Right hindlimb (tissue), 1 donor: ENCODE measurements around the gene KIF5C.

Experiments used
- DNase-seq: peaks from one replicate; pipeline ENCODE4 v3.0.0-alpha.2; 2018

Gene KIF5C

DNA sequence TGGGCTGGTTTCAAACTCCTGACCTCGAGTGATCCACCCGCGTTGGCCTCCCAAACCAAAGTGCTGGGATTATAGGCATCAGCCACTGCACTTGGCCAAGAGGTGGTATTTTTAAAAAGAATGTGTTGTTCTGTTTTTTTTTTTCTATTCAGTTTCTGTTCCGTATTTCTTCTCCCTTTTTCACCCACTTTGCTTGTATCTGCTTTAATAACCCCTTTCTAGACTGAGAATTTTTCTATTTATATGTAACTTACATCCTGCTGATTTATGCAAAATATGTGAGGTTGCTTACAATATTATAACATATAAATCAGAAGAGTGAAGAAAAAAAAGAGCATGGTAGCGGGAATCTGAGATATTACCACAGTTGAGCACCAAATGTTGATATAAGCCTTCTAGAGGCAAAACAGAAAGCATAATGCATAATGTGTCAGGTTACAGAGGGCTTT is 146.3 kb downstream of the KIF5C start:
- no peak for DNase-seq

DNA sequence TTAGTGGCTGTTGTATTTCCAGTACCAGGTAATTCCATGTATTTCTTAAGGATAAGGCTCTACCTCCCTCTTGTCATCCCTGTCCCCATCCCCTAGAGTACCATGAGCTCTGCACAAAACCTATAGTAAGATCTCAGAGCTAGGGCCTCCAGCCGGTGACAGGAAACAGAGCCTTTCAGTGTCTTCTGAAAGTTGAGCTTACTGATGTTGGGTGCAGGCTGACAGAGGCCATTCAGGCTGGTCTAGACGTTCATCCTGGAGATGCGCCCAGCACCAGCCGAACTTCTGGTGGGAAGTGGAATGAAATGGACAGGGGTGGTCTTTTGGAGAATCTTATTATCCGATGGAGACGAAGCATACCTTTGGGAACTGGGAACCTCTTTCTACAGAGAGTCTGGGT is 146.7 kb downstream of the KIF5C start:
- no peak for DNase-seq

DNA sequence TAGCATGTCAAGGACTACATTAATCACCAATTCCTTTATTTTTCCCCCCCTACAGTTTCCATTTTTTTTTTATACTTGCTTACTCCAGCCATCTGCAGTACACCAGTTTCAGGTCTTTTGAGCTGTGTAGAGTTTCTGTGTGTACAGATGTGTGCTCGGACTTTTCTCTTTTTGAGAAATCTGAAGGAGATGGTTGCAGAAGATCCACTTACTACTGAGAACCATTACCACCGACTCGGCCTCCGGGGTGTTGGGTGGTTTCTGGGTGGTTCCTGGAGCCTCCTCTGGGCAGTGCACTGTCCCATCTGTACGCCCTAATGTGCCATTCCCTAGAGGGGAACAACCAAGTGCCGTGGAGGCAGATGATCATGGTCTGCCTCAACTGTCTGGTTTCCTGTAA is 148.1 kb downstream of the KIF5C start:
- no peak for DNase-seq

DNA sequence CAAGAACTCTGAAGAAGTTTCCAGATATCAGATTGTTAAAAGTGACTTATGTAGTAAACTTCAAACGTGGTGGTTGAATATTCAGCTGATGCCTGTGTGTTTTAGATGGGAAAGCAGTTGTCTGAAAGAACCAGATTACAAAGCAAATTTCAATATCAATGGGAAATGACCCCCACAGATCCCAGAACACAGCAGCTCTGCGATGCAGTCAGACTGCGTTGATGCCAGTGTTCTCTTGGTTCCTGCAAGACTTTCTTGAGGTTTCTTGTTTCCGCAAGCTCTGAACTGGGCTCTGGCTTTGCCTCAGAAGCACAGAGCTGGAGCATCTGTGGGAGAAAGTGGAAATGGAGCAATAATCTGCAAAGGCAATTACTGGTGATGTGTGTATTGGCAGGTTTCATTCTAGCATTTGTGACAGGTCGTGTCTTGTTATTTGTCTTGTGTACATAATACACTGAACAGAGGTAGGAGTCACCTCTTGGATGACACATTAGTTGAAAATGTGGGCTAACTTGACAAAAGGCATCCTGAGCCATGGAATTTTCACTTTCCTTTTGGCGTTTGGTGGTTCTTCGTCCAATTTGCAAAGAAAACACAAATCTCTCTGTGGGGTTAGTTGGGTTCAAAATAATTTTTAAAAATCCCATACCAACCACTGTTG is 152.7 kb downstream of the KIF5C start:
- no peak for DNase-seq

DNA sequence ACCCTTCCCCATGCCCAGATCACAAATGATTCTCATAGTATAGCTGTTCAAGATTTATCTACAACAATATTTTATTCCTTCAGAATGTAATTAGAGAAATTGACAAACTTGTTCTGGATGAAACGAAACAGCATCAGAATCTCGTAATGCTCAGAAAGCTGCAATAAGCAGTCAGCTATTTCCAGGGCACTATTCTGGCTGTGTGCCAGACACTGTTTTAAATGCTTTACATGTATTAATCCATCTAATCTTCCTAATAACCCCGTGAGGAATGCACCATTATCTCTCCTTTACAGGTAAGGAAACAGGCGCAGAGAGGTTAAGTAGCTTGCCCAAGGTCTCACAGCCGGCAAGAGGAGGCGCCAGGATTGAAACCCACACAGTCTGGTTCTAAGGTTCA is 153.3 kb downstream of the KIF5C start:
- DNase-seq, result no peak

DNA sequence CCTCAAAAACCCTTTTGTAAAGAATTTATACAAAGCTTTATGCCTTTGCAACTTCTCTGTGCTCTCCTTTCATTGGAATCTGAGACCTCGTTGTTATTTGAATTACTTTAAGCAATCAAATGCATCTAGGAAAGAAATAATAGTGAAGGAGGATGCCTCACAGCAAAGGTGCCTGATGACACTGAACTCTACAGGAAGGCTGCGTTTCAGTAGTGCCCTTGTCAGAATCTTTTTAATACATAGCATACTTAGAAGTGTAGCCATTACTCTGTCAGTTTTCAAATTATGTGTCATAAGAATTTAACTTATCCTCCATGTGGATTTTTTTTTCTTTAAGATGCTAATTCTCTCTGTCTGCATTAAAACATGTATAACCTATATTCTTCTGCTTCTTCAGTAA is 153.9 kb downstream of the KIF5C start:
- DNase-seq, result no peak

DNA sequence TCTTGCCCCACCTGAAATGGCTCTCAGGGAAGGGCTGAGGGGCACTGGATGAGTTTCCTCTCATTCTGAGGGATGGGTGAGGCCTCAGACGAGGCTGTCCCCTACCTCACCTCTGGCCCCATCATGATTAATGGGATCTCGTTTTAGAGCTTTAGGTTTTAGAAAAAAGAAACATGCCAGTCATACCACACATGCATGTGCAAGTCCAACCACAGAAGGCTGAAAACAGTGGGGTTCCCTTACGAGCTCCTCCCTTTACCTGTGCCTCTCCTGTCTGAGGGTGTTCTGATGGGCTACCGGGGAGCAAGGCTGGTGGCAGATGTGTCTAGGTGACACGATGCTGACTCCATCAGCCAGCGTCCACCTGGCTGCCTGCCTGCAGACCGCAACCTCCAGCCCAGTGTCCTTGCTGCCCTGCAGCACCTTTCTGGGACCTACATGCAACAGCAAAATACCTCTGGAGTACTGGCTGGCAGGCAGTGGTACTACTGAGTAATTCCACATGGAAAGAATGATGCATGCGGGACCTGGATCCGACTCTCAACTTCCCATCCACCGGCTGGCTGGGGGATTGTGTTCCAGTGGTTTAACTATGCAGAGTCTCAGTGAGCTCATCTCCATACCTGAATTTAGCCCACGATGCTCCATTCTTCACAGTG is 154.4 kb downstream of the KIF5C start:
- DNase-seq, result no peak

DNA sequence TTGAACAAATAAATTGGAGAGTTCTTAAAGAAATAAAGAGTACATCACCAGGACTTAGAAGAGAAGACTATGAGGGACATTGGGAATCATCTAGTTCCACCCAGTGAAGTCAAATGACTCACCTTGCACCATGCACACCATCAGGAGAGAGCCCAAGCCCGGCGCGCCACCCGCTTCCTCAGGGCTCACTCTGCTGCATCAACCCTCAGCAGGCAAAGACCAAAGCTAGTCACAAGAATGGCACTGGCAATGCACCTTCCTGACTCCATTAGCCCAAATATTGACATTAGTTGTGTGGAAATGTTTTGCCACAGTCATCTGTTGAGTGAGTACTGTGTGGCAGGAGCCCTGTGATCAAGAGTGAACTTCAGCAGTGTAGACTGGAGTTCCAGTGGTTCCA is 156.4 kb downstream of the KIF5C start:
- no peak for DNase-seq

DNA sequence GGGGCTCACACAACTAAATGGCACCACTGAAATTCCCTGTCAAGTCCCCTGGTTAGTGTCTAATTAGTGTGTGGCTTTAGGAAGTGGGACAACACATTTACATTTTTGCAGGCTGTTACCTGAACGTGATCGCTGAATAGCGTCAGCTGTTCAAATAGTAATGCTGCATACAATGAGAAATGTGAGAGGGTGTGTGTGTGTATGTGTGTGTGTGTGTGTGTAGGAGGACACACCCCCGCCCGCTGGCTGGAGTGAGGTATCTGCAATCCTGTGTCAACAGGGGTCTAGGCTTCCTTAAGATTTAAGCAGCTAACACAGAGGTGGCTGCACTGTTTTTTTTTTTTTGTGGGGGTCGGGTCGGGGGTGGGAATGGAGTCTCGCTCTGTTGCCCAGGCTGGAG is 158.7 kb downstream of the KIF5C start:
- DNase-seq, result no peak

DNA sequence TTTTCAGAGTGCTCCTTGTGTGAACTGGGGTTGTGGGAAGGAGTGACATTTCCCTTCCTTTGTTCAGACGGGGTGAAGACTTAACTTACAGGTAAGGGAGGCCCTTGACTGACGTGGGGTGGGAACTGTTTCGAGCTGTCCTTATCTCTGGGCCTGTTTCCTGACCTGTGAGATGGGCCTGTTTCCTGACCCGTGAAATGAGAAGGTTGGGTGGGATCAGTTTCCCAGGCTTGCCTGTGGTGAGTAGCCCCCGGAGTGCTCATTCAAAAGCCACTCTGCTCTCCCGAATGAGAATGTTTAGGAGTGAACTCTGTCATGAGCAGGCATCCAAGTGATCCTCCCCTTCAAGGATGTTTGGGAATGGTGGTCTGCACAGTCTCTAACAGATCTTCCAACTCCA is 159.4 kb downstream of the KIF5C start:
- DNase-seq, result no peak

DNA sequence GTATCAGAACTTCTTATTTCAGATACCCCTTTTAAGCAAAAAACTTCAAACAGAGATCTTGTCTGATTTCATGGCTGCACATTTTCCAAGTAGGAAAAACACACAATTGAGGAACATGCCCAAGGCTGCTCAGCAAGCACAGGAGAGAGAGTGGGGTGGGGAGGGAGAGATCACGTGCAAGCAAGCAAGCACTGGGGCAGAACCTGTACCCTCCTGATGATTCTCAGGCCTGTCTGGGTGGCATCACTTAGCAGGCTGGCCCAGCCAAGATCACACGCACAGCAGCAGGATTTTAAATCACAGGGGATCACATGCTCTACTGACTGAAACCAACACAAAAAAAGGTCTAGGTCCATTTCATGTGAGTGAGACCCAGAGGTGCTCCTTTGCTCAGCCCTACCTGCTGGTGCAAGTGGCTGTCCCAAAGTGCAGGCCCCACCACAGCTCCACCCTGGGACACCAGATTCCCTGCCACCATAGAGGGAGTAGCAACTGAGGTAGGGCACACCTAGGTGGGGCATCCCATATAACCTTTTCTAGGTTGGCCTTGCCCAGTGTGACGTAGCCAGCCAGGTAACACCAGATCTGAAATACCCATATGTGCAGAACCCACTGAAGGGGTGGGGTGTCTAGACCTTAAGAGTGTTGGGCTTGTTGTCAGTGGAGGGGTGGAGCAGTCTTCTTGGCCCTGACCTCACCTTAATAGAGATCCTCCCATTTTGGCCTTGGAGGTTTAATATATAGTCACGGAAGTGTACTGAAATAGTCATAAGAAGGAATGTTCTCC is 161.7 kb downstream of the KIF5C start:
- DNase-seq, result no peak

DNA sequence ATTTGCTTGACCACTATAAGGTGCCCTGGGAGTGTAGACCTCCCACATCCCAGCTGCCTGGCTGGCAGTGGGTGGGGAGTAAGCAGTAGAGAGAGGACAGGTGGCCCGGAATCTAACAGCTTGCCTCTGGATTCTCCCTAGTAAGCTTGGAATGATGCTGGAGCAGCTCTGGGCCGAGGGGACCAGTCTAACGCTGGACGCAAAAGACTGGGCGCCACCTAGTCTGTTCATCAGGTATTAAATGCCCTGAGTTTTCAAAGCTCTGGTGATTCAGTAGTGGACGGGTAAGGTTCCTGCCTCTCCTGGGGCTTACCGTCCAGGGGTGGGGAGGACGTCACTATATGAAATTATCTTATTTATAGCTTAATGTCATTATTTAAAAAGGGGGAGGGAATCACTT is 162.8 kb downstream of the KIF5C start:
- no peak for DNase-seq

DNA sequence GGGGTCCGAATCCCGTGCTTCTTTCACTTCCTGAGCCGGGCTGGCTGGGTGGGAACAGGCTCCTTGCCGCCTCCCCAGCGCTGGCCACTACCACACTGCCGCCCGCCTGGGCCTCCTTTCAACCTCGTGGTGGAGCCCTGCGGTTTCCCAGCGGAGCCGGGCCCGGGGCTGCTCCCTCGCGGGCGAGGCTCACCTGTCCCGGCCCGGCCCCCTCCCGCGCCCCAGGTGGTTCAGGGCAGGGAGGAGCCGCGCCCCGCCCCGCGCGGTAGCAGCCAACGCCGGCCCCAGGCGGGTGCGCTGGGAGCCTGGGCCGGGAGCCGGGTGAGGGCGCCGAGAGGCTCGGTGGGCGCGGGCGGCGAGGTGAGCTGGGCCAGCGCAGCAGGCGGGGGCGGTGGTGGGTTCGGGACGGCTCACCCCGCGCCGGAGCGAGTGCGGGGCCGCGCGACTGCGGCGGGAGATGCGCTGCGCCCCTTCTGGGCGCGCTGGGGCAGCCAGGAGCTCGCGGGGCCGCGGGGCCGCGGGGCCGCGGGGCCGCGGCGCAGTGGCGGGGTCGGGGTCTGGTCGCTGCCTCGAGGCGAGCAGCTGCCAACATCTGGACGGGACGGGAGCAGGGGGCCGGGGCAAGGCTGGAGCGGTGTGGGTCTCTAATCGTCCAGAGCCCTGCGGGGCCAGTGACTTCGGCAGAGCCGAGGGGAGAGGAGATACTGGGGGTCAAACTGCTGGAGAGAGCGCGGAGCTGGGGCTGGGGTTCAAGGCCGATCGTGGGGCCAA is 163.6 kb downstream of the KIF5C start, which contains the start of gene LYPD6B:
TSS of gene LYPD6B (plus strand) at position 258 of the 771 bp plus-strand sequence. CDS start 92,250 bp downstream, outside the sequence.
- no peak for DNase-seq

DNA sequence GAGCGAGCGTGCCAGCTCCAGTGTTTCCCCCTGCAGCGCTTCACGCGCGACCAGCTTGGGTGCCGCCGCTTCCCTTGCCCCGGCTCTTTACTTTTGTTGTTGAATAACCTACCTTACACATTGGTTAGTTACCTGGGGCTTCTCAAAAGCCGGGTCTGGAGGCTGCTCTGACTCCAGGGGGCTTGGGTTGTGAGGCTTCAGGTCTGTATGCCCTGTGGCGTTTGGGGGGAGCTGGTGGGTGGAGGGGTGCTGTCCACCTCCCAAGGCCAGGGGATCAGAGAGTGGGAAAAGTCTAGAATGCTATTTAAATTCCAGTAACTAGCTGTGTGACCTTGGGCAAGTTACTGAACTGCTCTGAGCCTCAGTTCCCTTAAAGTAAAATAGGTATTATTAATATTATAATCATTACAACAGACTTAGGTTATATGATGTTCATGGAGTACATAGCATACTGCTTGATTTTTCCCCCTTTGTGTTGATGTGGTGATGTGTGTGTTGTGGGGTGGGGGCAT is 164.2 kb downstream of the KIF5C start:
- DNase-seq, result no peak

DNA sequence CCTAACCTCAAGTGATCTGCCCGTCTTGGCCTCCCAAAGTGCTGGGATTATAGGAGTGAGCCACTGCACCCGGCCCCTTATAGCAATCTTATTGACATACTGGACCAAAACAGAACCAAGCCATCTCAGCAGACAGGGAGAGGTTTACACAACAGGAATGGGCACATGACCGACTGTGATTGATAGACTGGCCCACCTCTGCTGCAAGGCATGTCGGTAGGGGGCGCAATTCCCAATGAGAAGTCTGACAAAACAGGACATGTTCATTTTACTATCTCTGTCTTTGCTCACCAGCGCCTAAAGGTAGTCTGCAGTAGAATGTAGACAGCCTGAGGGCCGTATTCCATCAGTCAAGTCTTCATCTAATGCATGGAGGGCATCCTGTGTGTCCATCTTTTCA is 165.4 kb downstream of the KIF5C start:
- no peak for DNase-seq

DNA sequence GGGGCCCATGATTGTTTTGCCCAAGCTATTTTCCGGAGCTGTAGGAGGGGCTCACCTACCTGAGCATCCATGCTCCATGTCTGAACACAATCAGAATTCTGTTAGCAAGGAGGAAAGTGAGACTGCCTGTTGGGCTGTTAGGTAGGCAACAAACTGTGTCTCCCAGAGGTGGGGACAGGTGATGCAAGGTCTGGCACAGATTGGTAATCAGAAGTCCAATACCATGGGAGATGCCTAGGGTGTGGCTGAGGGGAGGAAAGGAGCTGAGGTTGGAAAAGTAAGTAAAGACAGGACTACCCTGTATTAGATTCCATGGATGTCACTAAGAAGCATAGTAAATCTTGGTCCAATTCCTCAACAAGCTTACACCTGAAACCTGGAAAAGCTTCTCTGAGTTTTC is 166.5 kb downstream of the KIF5C start:
- no peak for DNase-seq

DNA sequence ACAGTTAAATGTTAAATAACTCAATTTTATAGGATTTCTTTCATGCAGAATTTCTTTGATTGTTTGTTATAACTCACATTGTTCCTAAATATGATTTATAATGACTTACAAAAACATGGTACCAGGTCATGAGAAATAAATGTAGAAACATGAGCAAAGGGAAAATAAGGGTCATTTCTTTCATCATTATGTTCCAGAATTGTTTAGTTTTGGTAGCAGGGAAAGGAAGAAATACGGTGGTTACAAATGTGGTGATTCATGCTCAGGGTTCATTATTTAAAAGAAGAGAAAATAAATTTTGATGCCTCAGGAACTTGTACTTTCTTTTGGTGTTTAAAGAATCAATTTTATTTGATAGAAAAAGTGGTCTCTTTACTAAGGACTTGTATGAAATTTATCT is 167.9 kb downstream of the KIF5C start:
- DNase-seq, result no peak

DNA sequence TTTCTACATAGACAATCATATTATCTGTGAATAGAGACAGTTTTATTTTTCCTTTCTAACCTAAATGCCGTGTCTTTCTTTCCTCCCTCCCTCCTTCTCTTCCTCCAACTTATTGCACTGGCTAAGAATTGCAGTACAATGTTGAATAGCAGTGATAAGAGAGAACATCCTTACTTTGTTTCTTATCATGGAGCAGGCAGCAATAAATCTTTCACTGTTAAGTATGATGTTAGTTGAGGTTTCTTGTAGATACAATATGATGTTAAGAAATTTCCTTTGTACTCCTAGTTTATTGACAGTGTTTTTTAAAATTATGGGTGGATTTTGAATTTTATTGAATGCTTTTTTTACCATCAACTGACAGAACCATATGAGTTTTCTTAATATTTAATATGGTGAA is 169.5 kb downstream of the KIF5C start:
- DNase-seq, result no peak

DNA sequence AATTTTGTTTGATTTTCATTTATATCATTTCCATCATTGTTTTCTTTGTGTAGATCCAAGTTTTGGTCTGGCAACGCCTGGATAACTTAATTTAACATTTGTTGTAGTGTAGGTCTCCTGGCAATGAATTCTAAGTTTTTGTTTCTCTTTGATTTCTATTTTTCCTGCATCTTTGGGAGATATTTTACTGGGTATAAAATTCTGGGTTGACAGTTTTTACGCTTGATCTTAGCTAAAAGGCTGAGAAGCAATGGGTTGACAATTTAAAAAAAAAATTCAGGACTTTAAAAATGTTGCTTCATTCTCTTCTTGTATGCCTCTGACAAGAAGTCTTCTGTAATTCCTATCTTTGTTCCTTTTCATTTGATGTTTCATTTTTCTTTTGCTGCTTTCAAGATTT is 172.1 kb downstream of the KIF5C start:
- no peak for DNase-seq

DNA sequence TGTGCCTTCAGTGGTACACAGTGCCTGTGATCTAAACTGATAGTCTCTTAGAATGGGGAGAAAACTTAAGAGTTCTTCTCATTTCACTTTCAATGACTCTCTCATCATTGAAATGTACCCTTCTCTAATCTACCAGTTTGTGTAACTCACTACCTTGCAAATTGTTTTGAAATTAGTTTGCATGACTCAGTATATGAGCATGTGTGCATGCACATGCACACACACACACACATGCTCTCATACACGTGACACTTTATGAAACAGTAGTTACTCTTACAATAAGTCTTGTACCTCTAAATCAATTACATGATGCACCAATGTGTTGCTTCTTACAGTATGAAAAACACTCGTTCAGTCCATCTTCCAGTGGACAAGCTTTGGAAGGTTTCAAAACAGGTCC is 174.1 kb downstream of the KIF5C start:
- DNase-seq, result no peak

DNA sequence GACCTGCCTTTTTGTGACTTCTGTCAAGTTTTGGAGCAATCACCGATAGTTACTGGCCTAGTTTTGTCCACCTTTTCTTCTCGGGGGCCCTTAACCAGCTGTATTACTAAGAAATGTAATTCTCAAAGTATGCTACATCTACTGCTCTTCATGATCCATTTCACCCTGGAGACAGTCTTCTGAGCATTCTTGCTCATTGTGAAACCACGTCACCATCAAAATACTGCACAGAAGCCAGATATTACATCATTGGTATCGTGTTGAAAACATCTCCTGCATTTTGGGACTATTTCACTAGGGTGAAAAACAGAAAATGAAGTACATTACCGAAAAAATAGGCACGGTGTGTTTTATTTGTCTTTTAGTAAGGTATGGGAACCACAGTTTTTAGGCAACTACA is 175.2 kb downstream of the KIF5C start:
- DNase-seq, result no peak

DNA sequence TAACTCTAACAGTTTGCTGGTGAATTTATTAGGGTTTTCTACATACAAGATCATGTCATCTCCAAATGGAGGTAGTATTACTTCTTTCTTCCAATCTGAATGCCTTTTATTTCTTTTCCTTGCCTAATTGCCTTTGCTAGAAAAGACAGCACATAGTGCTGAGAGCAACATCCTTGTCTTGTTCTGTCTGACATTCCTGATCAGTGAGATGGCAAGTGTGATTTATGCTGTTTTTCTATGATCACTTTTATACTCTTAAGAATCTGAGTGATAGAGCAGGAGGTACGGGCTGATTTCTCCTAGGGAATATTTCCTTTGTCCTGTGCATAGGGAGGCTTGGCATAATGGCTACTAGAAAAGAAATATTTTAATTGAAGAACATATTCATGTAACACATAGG is 180.7 kb downstream of the KIF5C start:
- no peak for DNase-seq
